ENCODE measurements around the gene PRKCA.

Gene PRKCA

DNA sequence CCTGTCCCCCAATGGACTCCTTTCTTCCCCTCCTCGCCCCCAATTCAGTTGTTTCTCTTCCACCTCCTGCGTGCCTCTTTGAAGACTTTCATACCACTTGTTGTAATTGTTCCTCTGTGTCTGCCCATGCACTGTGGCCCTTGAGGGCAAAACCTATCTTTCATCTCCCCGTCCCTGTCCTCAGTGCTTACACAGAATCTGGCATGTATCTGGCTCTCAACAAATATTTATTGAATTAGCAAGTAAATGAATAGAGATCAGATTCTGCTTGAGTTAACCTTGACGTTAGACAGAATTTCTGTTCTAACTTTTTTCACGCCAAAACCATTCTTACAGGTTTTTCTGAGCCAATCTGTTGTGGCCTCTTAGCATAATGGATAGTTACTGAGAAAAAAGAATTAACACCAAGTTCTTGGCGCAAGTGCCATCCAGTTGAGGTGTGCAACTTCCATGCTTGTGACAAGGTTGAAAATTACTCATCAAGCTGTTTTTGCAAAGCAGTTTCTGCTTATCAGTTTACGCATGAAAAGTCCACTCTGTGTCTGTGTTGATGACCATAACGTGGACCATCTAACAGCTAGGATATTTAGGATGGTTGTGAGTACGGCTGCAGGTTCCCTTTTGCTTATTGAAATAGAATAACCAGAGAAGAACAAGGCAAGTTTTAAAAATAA lies 215.1 kb downstream of the PRKCA start (continued):
- TF ChIP-seq, protein P1, sequence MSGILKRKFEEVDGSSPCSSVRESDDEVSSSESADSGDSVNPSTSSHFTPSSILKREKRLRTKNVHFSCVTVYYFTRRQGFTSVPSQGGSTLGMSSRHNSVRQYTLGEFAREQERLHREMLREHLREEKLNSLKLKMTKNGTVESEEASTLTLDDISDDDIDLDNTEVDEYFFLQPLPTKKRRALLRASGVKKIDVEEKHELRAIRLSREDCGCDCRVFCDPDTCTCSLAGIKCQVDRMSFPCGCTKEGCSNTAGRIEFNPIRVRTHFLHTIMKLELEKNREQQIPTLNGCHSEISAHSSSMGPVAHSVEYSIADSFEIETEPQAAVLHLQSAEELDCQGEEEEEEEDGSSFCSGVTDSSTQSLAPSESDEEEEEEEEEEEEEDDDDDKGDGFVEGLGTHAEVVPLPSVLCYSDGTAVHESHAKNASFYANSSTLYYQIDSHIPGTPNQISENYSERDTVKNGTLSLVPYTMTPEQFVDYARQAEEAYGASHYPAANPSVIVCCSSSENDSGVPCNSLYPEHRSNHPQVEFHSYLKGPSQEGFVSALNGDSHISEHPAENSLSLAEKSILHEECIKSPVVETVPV (CRISPR knock-in tag; IDR thresholded peaks at IDR 0.05): no peak
- no peak for TF ChIP-seq ZFP30 (CRISPR knock-in tag; IDR thresholded peaks at IDR 0.05)

DNA sequence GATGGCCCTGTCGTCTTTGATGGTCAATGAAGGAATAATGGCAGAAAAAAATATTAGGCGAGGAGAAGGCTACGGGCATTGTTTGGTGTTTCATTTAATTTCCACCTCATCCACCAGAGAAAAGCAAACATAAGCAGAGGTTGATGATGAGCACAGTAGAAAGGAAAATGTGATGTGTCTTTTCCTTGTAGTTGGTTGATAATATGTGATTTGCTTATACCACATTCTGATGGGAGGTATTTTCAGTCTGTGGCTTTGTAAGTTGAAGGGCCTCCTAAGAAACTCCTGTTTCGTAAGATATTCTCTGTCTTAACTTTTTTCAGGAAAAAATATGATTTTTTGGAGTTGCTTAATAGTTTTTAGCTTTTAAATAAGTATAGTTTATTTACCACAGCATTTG lies 215.7 kb downstream of the PRKCA start:
- TF ChIP-seq ZNF8 (CRISPR knock-in tag; IDR thresholded peaks at IDR 0.05): no peak
- ATAC-seq: no peak

DNA sequence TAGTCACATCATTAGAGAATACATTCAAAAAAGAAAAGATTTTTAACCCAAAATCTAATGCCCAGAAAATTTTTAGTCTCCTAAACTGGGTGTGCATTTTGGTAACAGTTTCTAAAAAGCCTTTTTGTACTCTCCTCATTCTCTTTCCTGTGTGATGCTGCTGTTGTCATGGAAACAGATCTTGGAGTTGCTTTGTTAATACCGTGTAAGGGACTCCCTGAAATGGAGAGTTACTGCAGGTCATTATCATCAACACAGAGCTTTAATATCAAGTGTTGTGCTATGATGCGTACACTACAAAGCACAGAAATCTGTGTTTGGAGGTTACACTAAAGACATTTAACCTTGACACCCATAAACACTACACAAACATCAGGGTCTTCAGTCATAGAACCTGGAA lies 216.3 kb downstream of the PRKCA start:
- TF ChIP-seq GLIS3 (CRISPR knock-in tag; IDR thresholded peaks at IDR 0.05) (no peak), BACH2 (CRISPR knock-in tag; IDR thresholded peaks at IDR 0.05; ENCODE audit: borderline replicate concordance) (no peak), RARB (CRISPR knock-in tag; IDR thresholded peaks at IDR 0.05) (no peak), ISL1 (CRISPR knock-in tag; IDR thresholded peaks at IDR 0.05) (no peak), ZNF565 (CRISPR knock-in tag; conservative IDR thresholded peaks at IDR 0.05; ENCODE audit: low read depth) (no peak), SNAI2 (CRISPR knock-in tag; IDR thresholded peaks at IDR 0.05) (no peak), ESRRG (CRISPR knock-in tag; IDR thresholded peaks at IDR 0.05) (no peak), ZFP30 (CRISPR knock-in tag; IDR thresholded peaks at IDR 0.05) (no peak), TCF4 (CRISPR knock-in tag; IDR thresholded peaks at IDR 0.05; ENCODE audit: borderline replicate concordance) (no peak), ZC3H10 (CRISPR knock-in tag; IDR thresholded peaks at IDR 0.05) (no peak)
- TF ChIP-seq, protein P1 (CRISPR knock-in tag; IDR thresholded peaks at IDR 0.05): no peak
- TF ChIP-seq, protein P2, sequence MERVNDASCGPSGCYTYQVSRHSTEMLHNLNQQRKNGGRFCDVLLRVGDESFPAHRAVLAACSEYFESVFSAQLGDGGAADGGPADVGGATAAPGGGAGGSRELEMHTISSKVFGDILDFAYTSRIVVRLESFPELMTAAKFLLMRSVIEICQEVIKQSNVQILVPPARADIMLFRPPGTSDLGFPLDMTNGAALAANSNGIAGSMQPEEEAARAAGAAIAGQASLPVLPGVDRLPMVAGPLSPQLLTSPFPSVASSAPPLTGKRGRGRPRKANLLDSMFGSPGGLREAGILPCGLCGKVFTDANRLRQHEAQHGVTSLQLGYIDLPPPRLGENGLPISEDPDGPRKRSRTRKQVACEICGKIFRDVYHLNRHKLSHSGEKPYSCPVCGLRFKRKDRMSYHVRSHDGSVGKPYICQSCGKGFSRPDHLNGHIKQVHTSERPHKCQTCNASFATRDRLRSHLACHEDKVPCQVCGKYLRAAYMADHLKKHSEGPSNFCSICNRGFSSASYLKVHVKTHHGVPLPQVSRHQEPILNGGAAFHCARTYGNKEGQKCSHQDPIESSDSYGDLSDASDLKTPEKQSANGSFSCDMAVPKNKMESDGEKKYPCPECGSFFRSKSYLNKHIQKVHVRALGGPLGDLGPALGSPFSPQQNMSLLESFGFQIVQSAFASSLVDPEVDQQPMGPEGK (CRISPR knock-in tag; IDR thresholded peaks at IDR 0.05; ENCODE audit: borderline replicate concordance): no peak
- TF ChIP-seq, protein P3, sequence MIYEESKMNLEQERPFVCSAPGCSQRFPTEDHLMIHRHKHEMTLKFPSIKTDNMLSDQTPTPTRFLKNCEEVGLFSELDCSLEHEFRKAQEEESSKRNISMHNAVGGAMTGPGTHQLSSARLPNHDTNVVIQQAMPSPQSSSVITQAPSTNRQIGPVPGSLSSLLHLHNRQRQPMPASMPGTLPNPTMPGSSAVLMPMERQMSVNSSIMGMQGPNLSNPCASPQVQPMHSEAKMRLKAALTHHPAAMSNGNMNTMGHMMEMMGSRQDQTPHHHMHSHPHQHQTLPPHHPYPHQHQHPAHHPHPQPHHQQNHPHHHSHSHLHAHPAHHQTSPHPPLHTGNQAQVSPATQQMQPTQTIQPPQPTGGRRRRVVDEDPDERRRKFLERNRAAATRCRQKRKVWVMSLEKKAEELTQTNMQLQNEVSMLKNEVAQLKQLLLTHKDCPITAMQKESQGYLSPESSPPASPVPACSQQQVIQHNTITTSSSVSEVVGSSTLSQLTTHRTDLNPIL (CRISPR knock-in tag; IDR thresholded peaks at IDR 0.05; ENCODE audit: low read depth): no peak
- TF ChIP-seq, protein P4, sequence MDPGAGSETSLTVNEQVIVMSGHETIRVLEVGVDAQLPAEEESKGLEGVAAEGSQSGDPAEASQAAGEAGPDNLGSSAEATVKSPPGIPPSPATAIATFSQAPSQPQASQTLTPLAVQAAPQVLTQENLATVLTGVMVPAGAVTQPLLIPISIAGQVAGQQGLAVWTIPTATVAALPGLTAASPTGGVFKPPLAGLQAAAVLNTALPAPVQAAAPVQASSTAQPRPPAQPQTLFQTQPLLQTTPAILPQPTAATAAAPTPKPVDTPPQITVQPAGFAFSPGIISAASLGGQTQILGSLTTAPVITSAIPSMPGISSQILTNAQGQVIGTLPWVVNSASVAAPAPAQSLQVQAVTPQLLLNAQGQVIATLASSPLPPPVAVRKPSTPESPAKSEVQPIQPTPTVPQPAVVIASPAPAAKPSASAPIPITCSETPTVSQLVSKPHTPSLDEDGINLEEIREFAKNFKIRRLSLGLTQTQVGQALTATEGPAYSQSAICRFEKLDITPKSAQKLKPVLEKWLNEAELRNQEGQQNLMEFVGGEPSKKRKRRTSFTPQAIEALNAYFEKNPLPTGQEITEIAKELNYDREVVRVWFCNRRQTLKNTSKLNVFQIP (CRISPR knock-in tag; IDR thresholded peaks at IDR 0.05; ENCODE audit: borderline replicate concordance, low read depth): no peak
- no peak for ATAC-seq

DNA sequence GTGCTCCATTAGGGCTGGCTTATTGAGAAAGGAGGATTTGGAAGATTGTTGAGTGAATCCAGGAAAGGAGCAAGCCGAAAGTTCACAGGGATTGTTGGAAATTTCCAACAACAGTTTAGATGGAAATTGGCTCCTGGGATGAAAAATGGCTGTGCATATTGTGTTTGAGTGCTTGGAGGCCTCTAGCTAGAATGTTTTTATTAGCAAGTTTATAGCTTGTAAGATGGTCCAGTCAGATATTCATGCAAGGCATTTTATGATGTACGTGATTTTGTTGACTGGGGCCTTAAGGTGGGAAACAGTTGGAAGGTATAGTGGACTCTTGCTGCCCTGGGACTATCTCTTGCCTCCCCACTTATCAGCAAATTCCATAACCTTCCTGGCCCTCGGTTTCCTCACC lies 216.7 kb downstream of the PRKCA start:
- no peak for ATAC-seq
- TF ChIP-seq ARNTL (CRISPR knock-in tag; IDR thresholded peaks at IDR 0.05; ENCODE audit: borderline replicate concordance, low read depth): no peak
- TF ChIP-seq, protein P1 (CRISPR knock-in tag; IDR thresholded peaks at IDR 0.05): no peak
- no peak for TF ChIP-seq PPARA (CRISPR knock-in tag; IDR thresholded peaks at IDR 0.05; ENCODE audit: borderline replicate concordance)
- TF ChIP-seq, protein P4 (CRISPR knock-in tag; IDR thresholded peaks at IDR 0.05; ENCODE audit: borderline replicate concordance, low read depth): no peak
- TF ChIP-seq ZNF565 (CRISPR knock-in tag; conservative IDR thresholded peaks at IDR 0.05; ENCODE audit: low read depth): no peak
- TF ChIP-seq, protein P3 (CRISPR knock-in tag; IDR thresholded peaks at IDR 0.05; ENCODE audit: low read depth): no peak
- TF ChIP-seq ZNF70 (CRISPR knock-in tag; IDR thresholded peaks at IDR 0.05): no peak
- TF ChIP-seq ZFP3 (CRISPR knock-in tag; IDR thresholded peaks at IDR 0.05): no peak
- TF ChIP-seq ESRRG (CRISPR knock-in tag; IDR thresholded peaks at IDR 0.05): no peak
- no peak for TF ChIP-seq ISL1 (CRISPR knock-in tag; IDR thresholded peaks at IDR 0.05)
